ENCODE measurements around the gene MBP.

DNA sequence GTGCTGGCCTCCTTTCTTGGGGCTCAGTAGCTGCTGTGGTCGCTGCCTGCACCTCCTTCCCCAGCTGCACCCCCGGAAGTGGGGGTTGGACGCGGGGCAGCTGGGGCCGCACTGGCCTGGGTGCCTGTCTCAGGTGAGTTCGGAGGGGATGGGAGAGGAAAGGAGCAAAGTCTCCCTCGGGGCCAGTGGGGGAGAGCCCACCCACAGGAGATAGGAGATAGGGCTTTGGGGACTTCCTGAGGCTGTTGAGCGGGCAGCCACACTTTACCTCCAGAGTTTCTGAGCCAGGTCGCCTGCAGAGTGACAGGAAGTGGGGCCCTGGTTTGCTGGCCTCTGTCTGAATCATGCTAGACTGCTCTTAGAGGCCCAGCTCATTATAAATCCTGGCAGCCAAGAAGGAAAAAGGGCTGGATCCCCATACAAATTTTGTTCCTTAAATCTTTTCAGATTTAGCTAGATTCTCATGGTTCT, 8.1 kb downstream of the MBP start:
- TF ChIP-seq POLR2AphosphoS5 (IDR thresholded peaks at IDR 0.05; ENCODE audit: low read depth, low read length), result no peak
- TF ChIP-seq, protein P1, sequence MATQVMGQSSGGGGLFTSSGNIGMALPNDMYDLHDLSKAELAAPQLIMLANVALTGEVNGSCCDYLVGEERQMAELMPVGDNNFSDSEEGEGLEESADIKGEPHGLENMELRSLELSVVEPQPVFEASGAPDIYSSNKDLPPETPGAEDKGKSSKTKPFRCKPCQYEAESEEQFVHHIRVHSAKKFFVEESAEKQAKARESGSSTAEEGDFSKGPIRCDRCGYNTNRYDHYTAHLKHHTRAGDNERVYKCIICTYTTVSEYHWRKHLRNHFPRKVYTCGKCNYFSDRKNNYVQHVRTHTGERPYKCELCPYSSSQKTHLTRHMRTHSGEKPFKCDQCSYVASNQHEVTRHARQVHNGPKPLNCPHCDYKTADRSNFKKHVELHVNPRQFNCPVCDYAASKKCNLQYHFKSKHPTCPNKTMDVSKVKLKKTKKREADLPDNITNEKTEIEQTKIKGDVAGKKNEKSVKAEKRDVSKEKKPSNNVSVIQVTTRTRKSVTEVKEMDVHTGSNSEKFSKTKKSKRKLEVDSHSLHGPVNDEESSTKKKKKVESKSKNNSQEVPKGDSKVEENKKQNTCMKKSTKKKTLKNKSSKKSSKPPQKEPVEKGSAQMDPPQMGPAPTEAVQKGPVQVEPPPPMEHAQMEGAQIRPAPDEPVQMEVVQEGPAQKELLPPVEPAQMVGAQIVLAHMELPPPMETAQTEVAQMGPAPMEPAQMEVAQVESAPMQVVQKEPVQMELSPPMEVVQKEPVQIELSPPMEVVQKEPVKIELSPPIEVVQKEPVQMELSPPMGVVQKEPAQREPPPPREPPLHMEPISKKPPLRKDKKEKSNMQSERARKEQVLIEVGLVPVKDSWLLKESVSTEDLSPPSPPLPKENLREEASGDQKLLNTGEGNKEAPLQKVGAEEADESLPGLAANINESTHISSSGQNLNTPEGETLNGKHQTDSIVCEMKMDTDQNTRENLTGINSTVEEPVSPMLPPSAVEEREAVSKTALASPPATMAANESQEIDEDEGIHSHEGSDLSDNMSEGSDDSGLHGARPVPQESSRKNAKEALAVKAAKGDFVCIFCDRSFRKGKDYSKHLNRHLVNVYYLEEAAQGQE (IDR thresholded peaks at IDR 0.05; ENCODE audit: insufficient read depth in 1 of 2, low read depth in 2 of 2, low read length in 2 of 2), result no peak

Measured in PFSK-1 (cell line).